IMR-90 (cell line): Measurements from ENCODE around the gene AGBL2. TPM values are rescaled to one million over a fixed set of nuclear protein-coding genes. Genes with fewer than 3 reads are reported as not detected.

ENCODE experiments used
- ATAC-seq: fragments of 200-7000 bp; cut with Tn5 transposase; 2 replicates; pipeline ENCODE4 v1.9.1; 2020; ENCODE audit warnings: low read depth, mild to moderate bottlenecking, moderate library complexity
- BruUV-seq: library from RNA; stranded (reverse); fragments of 400-500 nt; replicated peaks from 2 replicates; lab custom pipeline; 2021; lab: Mats Ljungman, UMichigan
- CTCF ChIA-PET: fragments of 300-600 bp; formaldehyde crosslinking; extraction: SDS; loops from one replicate; lab custom pipeline; 2021; ENCODE audit warnings: antibody characterized with exemption; lab: Yijun Ruan, JAX
- POLR2A ChIA-PET: fragments of 300-600 bp; sonication (Branson Sonifier 250); formaldehyde crosslinking; loops from one replicate; lab custom pipeline; 2022; ENCODE audit warnings: antibody characterized with exemption; ENCODE audit not compliant: unreplicated experiment; lab: Charles Lee
- DNase-seq: peaks from one replicate; pipeline ENCODE4 v3.0.0; 2013
- H2AFZ ChIP-seq: replicated peaks from 2 replicates; pipeline ENCODE3; 2013; ENCODE audit warnings: low read length, mild to moderate bottlenecking; ENCODE audit not compliant: poor library complexity
- H2AK5ac ChIP-seq: 2 replicates; pipeline ENCODE4 v1.6.1; 2013; ENCODE audit warnings: low read depth, low read length, inconsistent platforms
- H2AK9ac ChIP-seq: replicated peaks from 2 replicates; pipeline ENCODE3; 2013; ENCODE audit warnings: mild to moderate bottlenecking, low read depth, low read length, moderate library complexity; ENCODE audit not compliant: poor library complexity
- H2BK120ac ChIP-seq: 2 replicates; pipeline ENCODE4 v1.6.1; 2013; ENCODE audit warnings: low read depth, low read length, inconsistent platforms
- H2BK15ac ChIP-seq: 3 replicates; pipeline ENCODE4 v1.6.1; 2013; ENCODE audit warnings: low read depth, low read length, inconsistent platforms
- H2BK20ac ChIP-seq: 2 replicates; pipeline ENCODE4 v1.6.1; 2013; ENCODE audit warnings: low read depth, mild to moderate bottlenecking, inconsistent platforms, low read length, moderate library complexity
- H2BK5ac ChIP-seq: 2 replicates; pipeline ENCODE4 v1.6.1; 2013; ENCODE audit warnings: mild to moderate bottlenecking, low read depth, low read length, inconsistent platforms; ENCODE audit not compliant: poor library complexity, severe bottlenecking
- H3K14ac ChIP-seq: replicated peaks from 2 replicates; pipeline ENCODE4 v1.6.1; 2013; ENCODE audit warnings: low read depth, low read length, inconsistent platforms
- H3K18ac ChIP-seq: 2 replicates; pipeline ENCODE4 v1.6.1; 2013; ENCODE audit warnings: low read depth, low read length, control low read depth
- H3K23ac ChIP-seq: 2 replicates; pipeline ENCODE4 v1.6.1; 2013; ENCODE audit warnings: low read depth, low read length, inconsistent platforms
- H3K27ac ChIP-seq: 2 replicates; pipeline ENCODE4 v1.5.1; 2013; ENCODE audit warnings: mild to moderate bottlenecking, control low read depth, low read length; ENCODE audit not compliant: insufficient read depth
- H3K27me3 ChIP-seq: 2 replicates; pipeline ENCODE4 v1.6.1; 2013; ENCODE audit warnings: low read length; ENCODE audit not compliant: control insufficient read depth, insufficient read depth
- H3K36me3 ChIP-seq: 2 replicates; pipeline ENCODE4 v1.6.1; 2013; ENCODE audit warnings: low read length, mixed read lengths; ENCODE audit not compliant: control insufficient read depth, insufficient read depth
- H3K4ac ChIP-seq: 2 replicates; pipeline ENCODE4 v1.6.1; 2013; ENCODE audit warnings: low read depth, low read length, inconsistent platforms
- H3K4me1 ChIP-seq: 2 replicates; pipeline ENCODE4 v1.6.1; 2013; ENCODE audit warnings: low read length, mixed read lengths; ENCODE audit not compliant: control insufficient read depth, insufficient read depth
- H3K4me2 ChIP-seq: 2 replicates; pipeline ENCODE4 v1.6.1; 2013; ENCODE audit warnings: low read depth, mild to moderate bottlenecking, control low read depth, low read length, moderate library complexity
- H3K4me3 ChIP-seq: 2 replicates; pipeline ENCODE4 v1.5.1; 2013; ENCODE audit warnings: low read depth, mild to moderate bottlenecking, control low read depth, low read length, moderate library complexity; ENCODE audit not compliant: insufficient read depth
- H3K56ac ChIP-seq: 2 replicates; pipeline ENCODE4 v1.6.1; 2013; ENCODE audit warnings: low read length, inconsistent platforms; ENCODE audit not compliant: insufficient read depth; ENCODE audit errors: extremely low read depth
- H3K79me1 ChIP-seq, 2 experiments: 2 replicates each; pipeline ENCODE4 v1.6.1; 2013; ENCODE audit warnings: low read length in 2 of 2, inconsistent platforms in 1 of 2, low read depth in 1 of 2
- H3K9ac ChIP-seq: 2 replicates; pipeline ENCODE4 v1.6.1; 2013; ENCODE audit warnings: low read depth, low read length, control low read depth
- H3K9me1 ChIP-seq: 2 replicates; pipeline ENCODE4 v1.6.1; 2013; ENCODE audit warnings: low read length, inconsistent platforms; ENCODE audit not compliant: insufficient read depth
- H3K9me3 ChIP-seq: 2 replicates; pipeline ENCODE4 v1.6.1; 2013; ENCODE audit warnings: low read length; ENCODE audit not compliant: control insufficient read depth, insufficient read depth
- H4K20me1 ChIP-seq: 2 replicates; pipeline ENCODE4 v1.6.1; 2013; ENCODE audit warnings: low read length, inconsistent platforms; ENCODE audit not compliant: insufficient read depth
- H4K5ac ChIP-seq: 2 replicates; pipeline ENCODE4 v1.6.1; 2013; ENCODE audit warnings: mild to moderate bottlenecking, low read depth, low read length, control low read depth
- H4K8ac ChIP-seq, 2 experiments: 2 replicates each; pipeline ENCODE4 v1.6.1; 2013; ENCODE audit warnings: low read depth in 2 of 2, low read length in 2 of 2, control low read depth in 1 of 2, inconsistent platforms in 1 of 2
- H4K91ac ChIP-seq: 2 replicates; pipeline ENCODE4 v1.6.1; 2013; ENCODE audit warnings: low read depth, low read length, inconsistent platforms; ENCODE audit not compliant: insufficient read depth
- BHLHE40 ChIP-seq: fragments of 150-350 bp; IDR thresholded peaks from 2 replicates; pipeline ENCODE4 v1.6.1; 2016; ENCODE audit warnings: mild to moderate bottlenecking, low read depth, low read length
- MAFK ChIP-seq: IDR thresholded peaks from 2 replicates; pipeline ENCODE4 v1.6.1; 2012; ENCODE audit warnings: low read depth, low read length, improper control_type of control experiment
- WGBS, 2 experiments: methylation state at CpG; one replicate each; pipeline versions ENCODE4 v1.1.5 to v1.1.7; 2013; ENCODE audit warnings: missing lambda C conversion rate in 2 of 2; ENCODE audit not compliant: insufficient read length in 1 of 2; ENCODE audit errors: extremely low coverage in 2 of 2; 5-methylcytosine and 5-hydroxymethylcytosine counted together
- dilution Hi-C: fragments of 300-500 bp; cut with HindIII; formaldehyde crosslinking; loops from one replicate; pipeline ENCODE4 v1.14.3; 2018; ENCODE audit warnings: low sequenced_read_pairs; ENCODE audit not compliant: unreplicated experiment
- in situ Hi-C: fragments of 300-500 bp; cut with MboI; formaldehyde crosslinking; loops from 3 replicates; pipeline ENCODE4 v1.14.3; 2019; ENCODE audit warnings: low sequenced_read_pairs, inconsistent platforms, mixed read lengths
- intact Hi-C: fragments of 100-400 bp; cut with micrococcal nuclease; formaldehyde crosslinking; loops from 2 replicates; pipeline ENCODE4 v1.10.0; 2022
- polyA plus RNA-seq, 3 experiments: library from polyadenylated mRNA; depleted of rRNA; stranded (reverse); fragments of >200 nt; gene quantifications; 2 replicates each; pipeline ENCODE4 v1.2.3, GENCODE V29; 2012; ENCODE audit warnings: low replicate concordance in 1 of 3
- total RNA-seq: library from RNA; depleted of rRNA; stranded (reverse); fragments of >200 nt; gene quantifications from 2 replicates; pipeline ENCODE4 v1.2.3, GENCODE V29; 2012
- TF ChIP-seq, protein P1 (sequence below): conservative IDR thresholded peaks from 2 replicates; pipeline ENCODE4 v1.5.1; 2012; ENCODE audit warnings: mild to moderate bottlenecking, low read depth, low read length, improper control_type of control experiment

Gene AGBL2
- total and polyA plus RNA-seq, 2 of the 4 experiments (the other 2 are of a cell fraction), result 0.36 to 1.2 TPM

DNA sequence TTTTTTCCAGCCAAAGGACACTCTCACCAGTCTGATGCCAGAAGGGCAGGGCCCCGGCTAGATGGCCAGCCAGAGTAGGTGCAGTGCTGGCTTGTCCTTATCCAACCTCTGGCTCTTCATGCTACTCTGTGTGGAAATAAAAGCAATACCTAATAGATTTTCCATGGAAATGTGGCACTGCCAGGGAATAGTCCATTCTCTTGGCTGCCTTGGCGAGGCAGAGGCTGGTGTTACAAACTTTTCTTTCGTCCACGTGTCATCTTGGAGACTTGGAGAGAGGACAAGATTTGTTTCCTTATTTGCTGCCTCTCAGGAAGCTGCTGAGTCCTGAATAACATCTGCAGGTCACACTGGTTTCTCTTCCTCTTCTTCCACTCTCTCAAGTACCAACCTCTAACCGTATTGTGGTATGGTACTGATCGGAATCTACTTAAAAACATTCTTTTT lies 103.8 kb downstream of the AGBL2 start:
- TF ChIP-seq, protein P1, sequence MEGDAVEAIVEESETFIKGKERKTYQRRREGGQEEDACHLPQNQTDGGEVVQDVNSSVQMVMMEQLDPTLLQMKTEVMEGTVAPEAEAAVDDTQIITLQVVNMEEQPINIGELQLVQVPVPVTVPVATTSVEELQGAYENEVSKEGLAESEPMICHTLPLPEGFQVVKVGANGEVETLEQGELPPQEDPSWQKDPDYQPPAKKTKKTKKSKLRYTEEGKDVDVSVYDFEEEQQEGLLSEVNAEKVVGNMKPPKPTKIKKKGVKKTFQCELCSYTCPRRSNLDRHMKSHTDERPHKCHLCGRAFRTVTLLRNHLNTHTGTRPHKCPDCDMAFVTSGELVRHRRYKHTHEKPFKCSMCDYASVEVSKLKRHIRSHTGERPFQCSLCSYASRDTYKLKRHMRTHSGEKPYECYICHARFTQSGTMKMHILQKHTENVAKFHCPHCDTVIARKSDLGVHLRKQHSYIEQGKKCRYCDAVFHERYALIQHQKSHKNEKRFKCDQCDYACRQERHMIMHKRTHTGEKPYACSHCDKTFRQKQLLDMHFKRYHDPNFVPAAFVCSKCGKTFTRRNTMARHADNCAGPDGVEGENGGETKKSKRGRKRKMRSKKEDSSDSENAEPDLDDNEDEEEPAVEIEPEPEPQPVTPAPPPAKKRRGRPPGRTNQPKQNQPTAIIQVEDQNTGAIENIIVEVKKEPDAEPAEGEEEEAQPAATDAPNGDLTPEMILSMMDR, result no peak
- TF ChIP-seq MAFK, result no peak
- no peak for TF ChIP-seq BHLHE40
- H3K4me1 ChIP-seq, result peaks cover 8% of the 10 kb centered on the region
- POLR2A ChIA-PET, result no interaction called here
- H3K27me3 ChIP-seq, result no peaks in the 10 kb centered on the region
- H4K91ac ChIP-seq, result no peak overlapping the region
- H4K8ac ChIP-seq, result no peak overlapping the region
- peaks cover 6% of the 10 kb centered on the region for H3K9me1 ChIP-seq
- no peaks in the 10 kb centered on the region for H3K9me3 ChIP-seq
- no peak overlapping the region for H3K9ac ChIP-seq
- H4K20me1 ChIP-seq, result peaks cover 7% of the 10 kb centered on the region; the same call in 1 of the 2 replicates
- no peak overlapping the region for H2AK9ac ChIP-seq
- no peak overlapping the region for H2AK5ac ChIP-seq
- CTCF ChIA-PET, result no interaction called here
- no TSS peak for BruUV-seq
- H3K4me2 ChIP-seq, result no peak overlapping the region
- no peak for DNase-seq
- H3K79me1 ChIP-seq, result no peaks in the 10 kb centered on the region
- H2BK15ac ChIP-seq, result no peak overlapping the region
- intact Hi-C loops, result no loop called here
- H4K5ac ChIP-seq, result no peak overlapping the region
- ATAC-seq, result no peak
- no peak overlapping the region for H3K56ac ChIP-seq
- H2AFZ ChIP-seq, result no peak overlapping the region
- H3K4me3 ChIP-seq, result no peak overlapping the region
- no peak overlapping the region for H2BK120ac ChIP-seq
- H3K36me3 ChIP-seq, result peaks cover 4% of the 10 kb centered on the region; the same call in 1 of the 2 replicates
- WGBS, 2 experiments, result 90% methylated on average over 2 of the region's 6 CpGs; no CpG with 5 or more reads in 1 of the 2 experiments
- no peak overlapping the region for H3K18ac ChIP-seq
- H2BK5ac ChIP-seq, result no peak overlapping the region
- no peak overlapping the region for H3K23ac ChIP-seq
- dilution Hi-C loops, result no loop called here
- H3K14ac ChIP-seq, result no peak overlapping the region
- H3K4ac ChIP-seq, result no peak overlapping the region
- no peak overlapping the region for H3K27ac ChIP-seq
- no peak overlapping the region for H2BK20ac ChIP-seq
- in situ Hi-C loops, result loop anchor here (10.0 kb wide), 1 partner anchor 127 kb away; no protein-coding TSS in a partner anchor
